ENCODE results near the gene APOL5.
"Not testable (repeated sequence)": the region's sequence is repeated elsewhere in the genome, so short reads cannot be mapped to it uniquely, and the experiment has no call there.

Gene APOL5

GRCh38 chr22:35695202-35695601 lies 22.5 kb upstream of the APOL5 start:
- Mint-ChIP-seq H3K4me3 (no peak overlapping the region), H3K27ac (no peak overlapping the region), H3K36me3 (ENCODE audit: low read depth) (no peaks in the 10 kb centered on the region), H3K4me1 (ENCODE audit: low read depth) (no peaks in the 10 kb centered on the region), H3K9me3 (no peaks in the 10 kb centered on the region), H3K27me3 (peaks cover 4% of the 10 kb centered on the region)

- no peaks in the 10 kb centered on the region for H3K36me3 Mint-ChIP-seq (ENCODE audit: low read depth)
- H3K4me3 Mint-ChIP-seq, result no peak overlapping the region
- H3K9me3 Mint-ChIP-seq, result no peaks in the 10 kb centered on the region
- peaks cover 4% of the 10 kb centered on the region for H3K27me3 Mint-ChIP-seq
- no peak overlapping the region for H3K27ac Mint-ChIP-seq
- no peaks in the 10 kb centered on the region for H3K4me1 Mint-ChIP-seq (ENCODE audit: low read depth)
Observed at GRCh38 chr22:35697142-35697541, 20.5 kb upstream of the APOL5 start.

GRCh38 chr22:35699852-35700251 lies 17.8 kb upstream of the APOL5 start:
- H3K27me3 Mint-ChIP-seq; H3K4me1 Mint-ChIP-seq (ENCODE audit: low read depth); H3K36me3 Mint-ChIP-seq (ENCODE audit: low read depth); H3K4me3 Mint-ChIP-seq; H3K27ac Mint-ChIP-seq; H3K9me3 Mint-ChIP-seq: not testable (repeated sequence)

- H3K9me3 Mint-ChIP-seq, result no peaks in the 10 kb centered on the region
- H3K27ac Mint-ChIP-seq, result no peak overlapping the region
- no peaks in the 10 kb centered on the region for H3K27me3 Mint-ChIP-seq
- H3K4me3 Mint-ChIP-seq, result no peak overlapping the region
- no peaks in the 10 kb centered on the region for H3K36me3 Mint-ChIP-seq (ENCODE audit: low read depth)
- H3K4me1 Mint-ChIP-seq (ENCODE audit: low read depth), result no peaks in the 10 kb centered on the region
Observed at GRCh38 chr22:35703861-35704584, 13.6 kb upstream of the APOL5 start.

GRCh38 chr22:35705141-35705540 lies 12.5 kb upstream of the APOL5 start:
- Mint-ChIP-seq H3K9me3 (no peaks in the 10 kb centered on the region), H3K4me3 (no peak overlapping the region), H3K4me1 (ENCODE audit: low read depth) (no peaks in the 10 kb centered on the region), H3K27ac (peak overlapping the region; percentile 31), H3K27me3 (peaks cover 3% of the 10 kb centered on the region), H3K36me3 (ENCODE audit: low read depth) (no peaks in the 10 kb centered on the region)

- H3K4me1 Mint-ChIP-seq (ENCODE audit: low read depth), result no peaks in the 10 kb centered on the region
- peaks cover 12% of the 10 kb centered on the region for H3K27me3 Mint-ChIP-seq
- no peak overlapping the region for H3K4me3 Mint-ChIP-seq
- no peak overlapping the region for H3K27ac Mint-ChIP-seq
- peaks cover 7% of the 10 kb centered on the region for H3K9me3 Mint-ChIP-seq
- H3K36me3 Mint-ChIP-seq (ENCODE audit: low read depth), result no peaks in the 10 kb centered on the region
Observed at GRCh38 chr22:35708453-35708852, 9.2 kb upstream of the APOL5 start.

GRCh38 chr22:35708917-35709316 lies 8.8 kb upstream of the APOL5 start:
- H3K9me3 Mint-ChIP-seq, result peaks cover 7% of the 10 kb centered on the region
- no peak overlapping the region for H3K27ac Mint-ChIP-seq
- no peaks in the 10 kb centered on the region for H3K4me1 Mint-ChIP-seq (ENCODE audit: low read depth)
- H3K4me3 Mint-ChIP-seq, result no peak overlapping the region
- H3K27me3 Mint-ChIP-seq, result peaks cover 16% of the 10 kb centered on the region
- H3K36me3 Mint-ChIP-seq (ENCODE audit: low read depth), result no peaks in the 10 kb centered on the region

- no peaks in the 10 kb centered on the region for H3K36me3 Mint-ChIP-seq (ENCODE audit: low read depth)
- H3K4me1 Mint-ChIP-seq (ENCODE audit: low read depth), result no peaks in the 10 kb centered on the region
- no peak overlapping the region for H3K4me3 Mint-ChIP-seq
- peaks cover 16% of the 10 kb centered on the region for H3K27me3 Mint-ChIP-seq
- peaks cover 7% of the 10 kb centered on the region for H3K9me3 Mint-ChIP-seq
- no peak overlapping the region for H3K27ac Mint-ChIP-seq
Observed at GRCh38 chr22:35711336-35711735, 6.3 kb upstream of the APOL5 start.

- H3K27ac Mint-ChIP-seq, result no peak overlapping the region
- H3K4me3 Mint-ChIP-seq, result no peak overlapping the region
- H3K4me1 Mint-ChIP-seq (ENCODE audit: low read depth), result no peaks in the 10 kb centered on the region
- H3K36me3 Mint-ChIP-seq (ENCODE audit: low read depth), result no peaks in the 10 kb centered on the region
- peaks cover 7% of the 10 kb centered on the region for H3K9me3 Mint-ChIP-seq
- peaks cover 16% of the 10 kb centered on the region for H3K27me3 Mint-ChIP-seq
Observed at GRCh38 chr22:35712672-35713071, 5.0 kb upstream of the APOL5 start.

GRCh38 chr22:35719212-35719875 lies 1.7 kb downstream of the APOL5 start:
- Mint-ChIP-seq H3K27ac (no peak overlapping the region), H3K36me3 (ENCODE audit: low read depth) (no peaks in the 10 kb centered on the region), H3K4me1 (ENCODE audit: low read depth) (no peaks in the 10 kb centered on the region), H3K4me3 (no peak overlapping the region), H3K9me3 (no peaks in the 10 kb centered on the region), H3K27me3 (no peaks in the 10 kb centered on the region)

- H3K9me3 Mint-ChIP-seq, result no peaks in the 10 kb centered on the region
- H3K4me3 Mint-ChIP-seq, result no peak overlapping the region
- no peak overlapping the region for H3K27ac Mint-ChIP-seq
- H3K4me1 Mint-ChIP-seq (ENCODE audit: low read depth), result peaks cover 5% of the 10 kb centered on the region
- peaks cover 4% of the 10 kb centered on the region for H3K27me3 Mint-ChIP-seq
- H3K36me3 Mint-ChIP-seq (ENCODE audit: low read depth), result no peaks in the 10 kb centered on the region
Observed at GRCh38 chr22:35721960-35722359, 4.3 kb downstream of the APOL5 start.

GRCh38 chr22:35725521-35725920 lies 7.8 kb downstream of the APOL5 start:
- no peak overlapping the region for H3K27ac Mint-ChIP-seq
- no peaks in the 10 kb centered on the region for H3K9me3 Mint-ChIP-seq
- H3K27me3 Mint-ChIP-seq, result peaks cover 4% of the 10 kb centered on the region
- no peak overlapping the region for H3K4me3 Mint-ChIP-seq
- H3K36me3 Mint-ChIP-seq (ENCODE audit: low read depth), result no peaks in the 10 kb centered on the region
- H3K4me1 Mint-ChIP-seq (ENCODE audit: low read depth), result peaks cover 5% of the 10 kb centered on the region

GRCh38 chr22:35726398-35726797 lies 8.7 kb downstream of the APOL5 start:
- no peak overlapping the region for H3K4me3 Mint-ChIP-seq
- no peaks in the 10 kb centered on the region for H3K9me3 Mint-ChIP-seq
- H3K27me3 Mint-ChIP-seq, result peaks cover 10% of the 10 kb centered on the region
- no peak overlapping the region for H3K27ac Mint-ChIP-seq
- peaks cover 5% of the 10 kb centered on the region for H3K4me1 Mint-ChIP-seq (ENCODE audit: low read depth)
- no peaks in the 10 kb centered on the region for H3K36me3 Mint-ChIP-seq (ENCODE audit: low read depth)

- Mint-ChIP-seq H3K9me3 (no peaks in the 10 kb centered on the region), H3K27ac (no peak overlapping the region), H3K4me3 (no peak overlapping the region), H3K36me3 (ENCODE audit: low read depth) (no peaks in the 10 kb centered on the region), H3K4me1 (ENCODE audit: low read depth) (peaks cover 5% of the 10 kb centered on the region), H3K27me3 (peaks cover 11% of the 10 kb centered on the region)
Observed at GRCh38 chr22:35726933-35727332, 9.3 kb downstream of the APOL5 start.

- Mint-ChIP-seq H3K4me1 (ENCODE audit: low read depth) (peaks cover 5% of the 10 kb centered on the region), H3K4me3 (no peak overlapping the region), H3K36me3 (ENCODE audit: low read depth) (no peaks in the 10 kb centered on the region), H3K27ac (no peak overlapping the region), H3K27me3 (peaks cover 11% of the 10 kb centered on the region), H3K9me3 (no peaks in the 10 kb centered on the region)
Observed at GRCh38 chr22:35727436-35727835, 9.8 kb downstream of the APOL5 start.

Data from stimulated activated naive CD8-positive, alpha-beta T cell treated with anti-CD3 and anti-CD28 coated beads, Interleukin-15, Interleukin-2, amounts not matched to agents 100 ng/mL and 50 ng/mL, for 24 hours (primary cell).